ENCODE results near the gene LLGL1.

The LLGL1 gene

GRCh38 chr17:18278867-18279266 lies 53.4 kb downstream of the LLGL1 start:
- no peak for DNase-seq

GRCh38 chr17:18280249-18280648 lies 54.8 kb downstream of the LLGL1 start:
- DNase-seq: no peak

GRCh38 chr17:18280766-18281371 lies 55.4 kb downstream of the LLGL1 start:
- DNase-seq: no peak

GRCh38 chr17:18281788-18282187 lies 56.4 kb downstream of the LLGL1 start:
- DNase-seq: no peak

- DNase-seq: no peak
Measured at GRCh38 chr17:18285296-18285695, 59.9 kb downstream of the LLGL1 start.

- no peak for DNase-seq
Measured at GRCh38 chr17:18291718-18292540, 66.5 kb downstream of the LLGL1 start.
